OCI-LY7 (cell line): ENCODE results near the gene SUPT3H.

Experiments used
- EZH2phosphoT487 ChIP-seq: fragments of 200-600 bp; sonication (generic); IDR thresholded peaks from 2 replicates; pipeline ENCODE4 v1.6.1; 2018; ENCODE audit warnings: low read depth, borderline replicate concordance, mild to moderate bottlenecking, mixed run types, antibody characterized with exemption, low read length, moderate library complexity, mixed read lengths
- TF ChIP-seq, protein P1 (sequence below): fragments of 200-600 bp; sonication (generic); conservative IDR thresholded peaks from 2 replicates; pipeline ENCODE4 v1.5.1; 2014; ENCODE audit warnings: mild to moderate bottlenecking, antibody characterized with exemption, low read length, moderate library complexity, mixed read lengths

DNA sequence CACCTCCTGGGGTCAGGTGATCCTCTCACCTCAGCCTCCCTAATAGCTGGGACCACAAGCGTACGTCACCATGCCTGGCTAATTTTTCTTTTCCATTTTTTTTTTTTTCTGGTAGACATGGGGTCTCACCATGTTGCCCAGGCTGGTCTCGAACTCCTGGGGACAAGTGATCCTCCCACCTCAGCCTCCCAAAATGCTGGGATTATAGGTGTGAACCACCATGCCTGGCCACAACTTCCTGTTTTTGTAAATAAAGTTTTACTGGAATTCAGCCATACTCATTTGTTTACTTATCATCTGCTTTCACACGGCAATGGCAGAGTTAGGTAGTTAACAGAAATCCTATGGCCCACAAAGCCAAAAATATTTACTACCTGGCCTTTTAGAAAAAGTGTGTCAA lies 57.4 kb downstream of the SUPT3H start:
- TF ChIP-seq, protein P1, sequence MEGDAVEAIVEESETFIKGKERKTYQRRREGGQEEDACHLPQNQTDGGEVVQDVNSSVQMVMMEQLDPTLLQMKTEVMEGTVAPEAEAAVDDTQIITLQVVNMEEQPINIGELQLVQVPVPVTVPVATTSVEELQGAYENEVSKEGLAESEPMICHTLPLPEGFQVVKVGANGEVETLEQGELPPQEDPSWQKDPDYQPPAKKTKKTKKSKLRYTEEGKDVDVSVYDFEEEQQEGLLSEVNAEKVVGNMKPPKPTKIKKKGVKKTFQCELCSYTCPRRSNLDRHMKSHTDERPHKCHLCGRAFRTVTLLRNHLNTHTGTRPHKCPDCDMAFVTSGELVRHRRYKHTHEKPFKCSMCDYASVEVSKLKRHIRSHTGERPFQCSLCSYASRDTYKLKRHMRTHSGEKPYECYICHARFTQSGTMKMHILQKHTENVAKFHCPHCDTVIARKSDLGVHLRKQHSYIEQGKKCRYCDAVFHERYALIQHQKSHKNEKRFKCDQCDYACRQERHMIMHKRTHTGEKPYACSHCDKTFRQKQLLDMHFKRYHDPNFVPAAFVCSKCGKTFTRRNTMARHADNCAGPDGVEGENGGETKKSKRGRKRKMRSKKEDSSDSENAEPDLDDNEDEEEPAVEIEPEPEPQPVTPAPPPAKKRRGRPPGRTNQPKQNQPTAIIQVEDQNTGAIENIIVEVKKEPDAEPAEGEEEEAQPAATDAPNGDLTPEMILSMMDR, result no peak
- TF ChIP-seq EZH2phosphoT487, result no peak
